HG03469 (cell line): ENCODE data around the gene LRRTM4.

Experiments
- ATAC-seq: cut with Tn5 transposase; IDR thresholded peaks from one replicate; pipeline ENCODE4 v1.9.1; 2021; ENCODE audit warnings: mild to moderate bottlenecking, moderate library complexity, moderate number of reproducible peaks; ENCODE audit not compliant: unreplicated experiment

The LRRTM4 gene

DNA sequence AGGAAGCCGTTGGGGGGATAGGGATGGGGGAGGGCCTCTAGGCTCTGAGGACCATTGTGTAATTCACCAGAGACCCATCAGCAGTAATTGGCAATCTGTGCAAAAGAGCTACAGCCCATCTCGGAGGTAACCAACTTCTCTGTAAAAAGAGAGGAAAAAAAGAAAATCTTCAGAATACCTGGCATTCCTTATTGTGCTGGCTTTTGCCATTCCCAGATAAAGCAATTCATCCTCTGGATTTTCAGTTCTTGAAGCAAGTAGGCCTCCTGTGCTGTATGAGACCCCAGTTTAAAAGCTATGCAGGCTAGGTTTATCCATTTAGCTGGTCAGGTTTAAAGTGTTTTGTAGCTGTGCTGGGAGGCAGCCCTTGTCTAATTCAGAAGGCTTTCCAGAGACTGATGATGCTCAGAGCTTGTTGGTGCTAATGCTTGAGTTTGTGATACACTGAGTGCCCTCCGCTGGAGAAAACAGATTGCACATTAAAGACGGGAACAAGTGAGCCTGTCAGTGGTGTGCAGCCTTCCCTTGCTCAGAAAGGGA, at the start of gene LRRTM4:
TSS of gene LRRTM4 (minus strand) at position 446 of the 540 bp plus-strand sequence.
- no peak for ATAC-seq

DNA sequence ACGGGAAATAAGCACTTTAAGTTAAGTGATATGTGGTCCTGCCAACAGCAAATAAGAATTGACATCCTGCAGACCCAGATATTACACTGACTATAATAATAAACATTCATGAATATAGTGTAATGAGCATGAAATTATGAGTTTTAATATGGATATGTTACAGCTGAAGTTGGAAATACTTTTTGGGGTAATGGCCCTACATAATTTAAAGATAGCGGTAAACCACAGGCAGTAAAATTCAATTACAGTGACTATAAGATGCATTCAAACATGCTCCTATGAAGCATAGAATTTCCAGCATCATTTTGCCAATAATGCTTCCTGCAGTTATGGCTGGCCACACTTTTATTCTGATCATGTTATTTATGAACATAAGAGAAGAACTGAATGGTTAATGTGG, 49.4 kb upstream of the LRRTM4 start:
- no peak for ATAC-seq

DNA sequence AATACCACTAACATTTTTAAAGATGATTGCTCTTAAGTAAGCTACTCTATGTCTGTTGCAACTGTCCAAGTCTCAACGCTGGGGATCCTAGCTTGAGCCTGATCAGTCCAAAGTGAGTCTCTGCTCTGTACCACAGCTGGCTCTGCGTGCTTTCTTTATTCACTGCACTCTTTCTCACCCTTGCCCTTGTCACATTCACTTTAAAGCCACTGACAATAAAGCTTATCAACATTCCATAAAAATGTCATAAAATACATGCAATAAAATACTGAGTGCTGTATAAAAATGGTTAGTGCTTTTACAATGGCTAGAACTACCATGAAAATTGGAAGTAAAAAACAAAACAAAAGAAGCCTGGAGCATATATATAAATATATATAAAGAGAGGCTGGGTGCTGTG, 45.5 kb upstream of the LRRTM4 start:
- ATAC-seq, result no peak

DNA sequence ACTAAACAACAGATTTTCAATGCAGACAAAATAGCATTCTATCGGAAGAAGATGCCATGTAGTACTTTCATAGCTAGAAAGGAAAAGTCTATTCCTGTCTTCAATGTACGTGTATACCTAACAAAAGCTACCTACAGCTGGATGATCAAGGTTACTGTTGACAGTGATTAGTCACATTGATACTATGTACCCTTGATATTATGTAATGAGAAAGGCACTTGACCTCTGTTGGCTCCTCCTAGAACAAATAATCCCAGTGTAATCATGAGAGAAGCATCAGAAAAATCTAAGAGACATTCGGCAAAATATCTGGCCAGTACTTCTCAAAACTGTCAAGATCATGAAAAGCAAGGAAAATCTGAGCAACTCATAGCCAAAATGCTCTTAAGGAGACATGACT, 44.4 kb upstream of the LRRTM4 start:
- ATAC-seq, result no peak

DNA sequence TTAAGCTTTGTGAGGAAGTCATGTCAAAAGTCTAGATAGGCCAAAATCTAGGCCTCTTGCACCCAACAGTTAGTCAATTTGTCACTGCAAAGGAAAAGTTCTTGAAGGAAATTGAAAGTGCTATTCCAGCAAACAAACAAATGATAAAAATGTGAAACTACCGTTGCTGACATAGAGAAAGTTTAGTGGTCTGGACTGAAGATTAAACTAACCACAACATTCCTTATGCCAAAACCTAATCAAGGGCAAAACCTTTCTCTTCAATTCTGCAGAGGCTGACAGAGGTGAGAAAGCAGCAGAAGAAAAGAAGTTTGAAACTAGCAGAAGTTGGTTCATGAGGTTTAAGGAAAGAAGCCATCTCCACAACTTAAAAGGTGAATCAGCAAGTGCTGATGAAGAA, 44.0 kb upstream of the LRRTM4 start:
- ATAC-seq, result no peak

DNA sequence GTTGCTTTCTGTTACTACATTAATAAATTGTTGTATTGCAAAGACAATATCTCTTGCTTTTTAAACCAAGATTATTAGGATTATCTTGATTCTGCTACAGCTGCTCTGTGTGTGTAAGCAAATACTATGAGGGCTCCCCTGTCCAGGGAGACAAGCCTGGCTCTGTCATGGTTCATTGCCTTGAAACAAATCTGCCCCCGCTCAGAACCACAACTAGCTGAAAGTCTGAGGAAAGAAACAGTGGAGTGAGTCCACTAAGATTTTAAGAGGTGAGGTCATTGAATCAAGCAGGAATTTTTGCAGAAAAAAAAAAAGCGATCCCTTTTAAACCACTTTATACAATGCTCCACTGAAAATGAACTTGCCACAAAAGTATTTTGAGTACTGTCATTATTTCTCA, 30.8 kb upstream of the LRRTM4 start:
- ATAC-seq, result no peak

DNA sequence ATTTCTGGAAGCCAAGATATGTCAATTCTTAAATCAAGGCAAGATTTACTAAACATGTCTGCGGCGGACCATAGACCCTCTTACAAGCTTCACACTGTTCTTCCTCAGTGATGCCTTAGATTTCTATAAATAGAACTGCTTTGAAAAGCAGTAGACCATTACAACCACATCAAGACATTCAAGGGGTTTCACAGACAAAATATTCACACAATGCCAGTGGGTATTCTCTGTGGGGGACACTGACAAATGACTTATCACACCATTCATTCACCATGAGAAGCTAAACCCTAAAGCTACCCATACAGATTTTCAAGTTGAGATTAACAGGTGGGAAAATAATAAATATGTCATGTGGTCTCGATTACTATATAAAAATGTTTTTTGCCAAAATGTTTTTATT, 15.9 kb upstream of the LRRTM4 start:
- ATAC-seq, result no peak

DNA sequence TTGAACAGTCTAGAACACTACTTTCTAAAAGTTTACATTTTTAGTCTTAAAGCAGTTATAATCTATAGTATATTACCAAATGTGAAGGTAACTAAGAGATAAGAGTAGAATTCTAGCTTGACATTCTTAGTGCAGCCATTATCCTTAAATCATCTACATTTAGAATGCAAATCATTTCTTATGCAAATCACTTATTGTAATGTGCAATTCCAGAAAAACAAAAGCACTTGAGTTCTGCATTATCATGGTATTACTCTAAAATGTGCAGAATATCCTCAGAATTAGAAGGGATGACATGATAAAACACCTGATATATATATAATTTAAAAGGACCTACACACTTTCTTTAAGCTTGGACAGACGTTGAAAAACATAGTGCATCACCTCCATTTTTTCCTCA, 712 bp upstream of the LRRTM4 start:
- ATAC-seq, result no peak

DNA sequence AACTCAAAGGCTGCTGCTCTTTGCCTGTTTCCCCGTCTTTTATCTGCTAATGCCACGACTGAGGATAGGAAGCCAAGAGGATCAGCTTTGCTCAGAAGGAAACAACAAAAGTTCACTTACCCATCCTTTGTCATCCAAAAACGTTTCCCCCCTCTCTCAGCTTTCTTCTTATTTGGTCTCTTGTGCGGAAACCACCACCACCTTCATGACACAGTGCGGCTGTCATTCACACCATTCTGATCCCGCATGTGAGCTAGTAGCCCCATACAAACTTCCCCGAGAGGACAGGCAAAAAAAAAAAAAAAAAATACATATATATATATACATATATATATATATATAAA, 656 bp downstream of the LRRTM4 start:
- no peak for ATAC-seq

DNA sequence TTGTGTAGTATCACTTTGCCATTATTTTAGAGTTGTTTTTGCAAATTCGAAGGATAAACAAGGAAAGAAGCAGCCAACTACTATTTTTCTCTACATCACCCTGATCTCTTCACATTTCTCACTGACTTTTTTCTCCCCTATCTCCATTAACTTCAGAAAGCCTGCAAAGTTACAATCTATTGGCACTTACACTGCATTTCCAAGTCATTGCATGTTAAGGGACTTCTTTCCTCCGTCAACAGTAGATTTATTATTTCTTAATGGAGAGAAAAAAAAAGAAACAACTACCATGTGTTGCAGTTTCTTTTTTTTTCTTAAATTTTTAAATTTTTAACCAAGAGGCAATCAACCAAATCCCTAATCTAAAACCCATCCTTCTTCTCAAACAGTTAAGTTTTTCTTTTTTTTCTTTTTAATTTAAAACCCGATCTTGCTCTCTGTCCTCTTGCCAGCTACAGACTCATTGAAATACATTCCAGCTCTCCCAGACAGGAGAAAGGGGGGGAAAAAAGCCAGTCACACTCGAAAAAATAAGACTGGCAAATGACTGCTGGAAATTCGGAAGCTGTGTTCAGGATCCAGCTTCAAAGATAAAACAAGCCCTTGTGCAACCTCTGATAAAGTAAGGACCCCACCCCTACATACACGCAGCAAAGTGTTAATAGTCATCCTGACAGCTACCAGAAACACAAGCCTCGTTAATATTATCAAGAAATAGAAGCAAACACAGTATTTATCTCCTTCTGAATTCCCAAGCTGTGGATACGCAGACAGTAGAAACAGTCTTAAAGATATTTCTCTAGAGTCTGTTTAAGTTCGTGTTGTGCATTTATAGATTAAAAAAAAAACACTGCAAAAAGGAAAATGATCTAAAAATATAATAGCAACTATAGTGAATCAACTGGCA, 1.3 kb downstream of the LRRTM4 start:
- no peak for ATAC-seq

DNA sequence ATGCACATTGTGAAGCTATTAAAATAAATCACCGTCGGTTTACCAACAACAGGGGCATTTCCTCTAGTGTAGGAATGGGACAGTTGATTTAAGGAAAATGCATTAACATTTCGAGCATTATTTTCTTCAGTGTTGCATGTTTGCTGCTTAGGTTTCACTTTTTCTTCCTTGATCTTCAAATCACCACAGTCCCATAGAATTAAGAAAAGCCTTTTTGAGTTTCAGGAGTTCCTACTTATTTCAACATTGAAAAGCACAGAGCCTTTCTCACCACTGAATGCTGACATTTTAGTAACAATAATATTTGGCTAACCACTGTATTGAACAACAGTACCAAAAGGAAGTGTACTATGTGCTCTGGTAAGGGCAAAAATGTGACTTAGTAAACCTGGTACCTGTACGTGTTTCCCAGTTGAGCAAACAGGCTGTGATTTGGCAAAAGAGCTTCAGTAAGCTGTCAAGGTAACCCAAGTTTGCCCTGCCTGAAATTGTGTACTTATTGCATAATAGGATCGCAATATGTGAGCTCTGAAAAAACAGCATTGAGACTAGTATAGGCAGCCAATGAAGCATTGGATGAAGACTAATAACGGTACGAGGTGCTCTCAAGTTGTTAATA, 2.2 kb downstream of the LRRTM4 start:
- ATAC-seq, result no peak

DNA sequence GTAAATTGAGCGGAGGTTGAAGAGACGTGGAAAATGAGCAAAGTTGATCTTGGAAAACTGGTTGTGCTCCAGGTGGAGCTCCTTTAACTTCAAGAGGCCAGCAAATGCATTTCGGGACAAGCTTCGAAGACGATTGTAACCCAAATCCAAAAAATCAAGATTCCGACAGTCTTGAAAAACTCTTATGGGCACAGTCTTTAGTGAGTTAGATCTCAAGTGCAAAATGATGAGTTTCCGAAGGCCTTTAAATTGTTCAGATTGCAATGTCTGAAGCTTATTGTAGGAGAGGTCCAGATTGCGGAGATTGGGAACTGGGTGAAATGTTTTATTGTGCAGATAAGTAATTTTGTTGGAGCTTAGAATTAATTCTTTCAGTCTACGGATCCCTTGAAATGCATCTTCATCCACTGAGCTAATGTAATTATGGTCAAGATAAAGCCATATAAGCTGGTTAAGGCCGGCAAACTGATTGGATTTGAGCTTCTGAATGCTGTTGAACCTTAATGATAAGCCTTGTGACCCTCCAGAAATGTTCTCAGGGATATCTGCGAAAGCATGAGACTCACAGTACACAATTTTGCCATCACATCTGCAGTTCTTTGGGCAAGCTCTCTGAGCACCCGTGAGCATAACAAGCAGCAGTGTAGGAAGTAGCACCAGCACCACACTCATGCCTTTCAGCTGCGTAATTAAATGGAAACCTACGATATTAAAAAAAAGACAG, 2.9 kb downstream of the LRRTM4 start:
- no peak for ATAC-seq

DNA sequence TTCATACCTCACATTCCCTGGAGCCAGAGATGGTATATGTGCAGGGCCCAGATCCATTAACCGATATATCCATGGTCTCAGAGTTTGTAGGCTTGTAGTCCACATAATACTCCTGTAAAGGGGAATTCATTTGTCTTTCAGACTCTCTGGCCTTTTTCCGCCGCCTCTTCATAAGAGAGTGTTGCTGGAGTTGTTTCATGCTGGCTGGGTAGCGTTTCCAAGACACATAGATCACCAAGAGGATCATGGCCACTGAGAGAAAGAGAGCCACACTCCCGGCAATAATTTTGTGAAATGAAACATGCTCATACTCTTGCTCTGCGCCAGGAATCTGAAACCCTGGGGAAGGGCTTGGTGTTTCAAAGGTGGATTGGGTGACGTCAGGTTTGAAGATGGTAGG, 3.9 kb downstream of the LRRTM4 start:
- no peak for ATAC-seq

DNA sequence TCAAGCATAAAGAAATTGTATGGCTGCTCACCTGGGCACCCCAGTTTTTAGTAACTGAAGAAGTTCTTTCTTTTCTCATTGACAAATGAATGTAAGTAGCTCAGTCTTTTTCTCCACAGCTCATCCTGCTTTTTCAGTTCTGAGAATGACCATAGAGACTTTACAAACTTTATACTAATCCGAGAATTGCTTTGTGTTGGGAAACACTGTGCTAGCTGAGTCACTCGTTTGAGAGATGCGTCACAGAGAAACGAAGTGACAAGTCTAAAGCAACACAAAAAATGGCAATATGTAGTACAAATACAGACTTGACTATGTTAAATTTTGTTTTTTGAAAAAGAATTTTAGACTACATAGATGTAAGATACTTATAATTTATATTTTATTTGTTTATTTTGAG, 9.0 kb downstream of the LRRTM4 start:
- ATAC-seq, result no peak

DNA sequence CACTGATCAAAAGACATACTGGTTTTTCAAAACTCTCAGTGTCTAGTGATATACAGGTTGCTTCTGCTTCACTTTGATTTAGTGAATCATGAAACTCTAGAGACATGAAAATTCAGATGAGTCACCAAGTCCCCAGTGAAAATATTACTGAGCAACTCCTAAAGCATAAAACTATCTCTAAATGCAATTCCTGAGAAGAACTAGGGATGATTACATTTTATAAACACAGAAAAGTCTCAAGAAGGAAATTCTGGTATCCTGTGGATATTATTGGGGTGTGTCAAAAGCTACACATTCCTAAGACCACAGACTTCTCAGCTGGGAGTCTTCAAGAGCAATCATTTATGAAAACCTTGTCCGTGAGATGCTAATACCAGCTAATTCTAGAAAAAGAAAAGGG, 9.7 kb downstream of the LRRTM4 start:
- no peak for ATAC-seq

DNA sequence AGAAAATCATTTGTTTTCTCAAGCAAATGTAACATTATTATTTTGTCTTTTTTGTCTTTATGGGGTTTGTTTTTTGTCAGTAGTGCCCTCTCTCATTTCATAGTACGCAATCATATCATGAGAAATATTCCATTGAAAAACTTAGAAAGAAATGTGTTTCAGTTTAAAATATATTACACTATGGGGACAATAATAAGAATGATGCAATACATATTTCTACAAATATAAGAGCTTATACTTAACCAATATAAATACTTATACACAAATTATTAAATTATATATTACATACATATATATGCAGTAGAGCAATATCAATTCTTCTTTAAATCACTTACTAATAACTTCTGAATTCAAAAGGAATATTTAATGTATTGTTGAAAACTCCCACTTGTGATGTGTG, 13.7 kb downstream of the LRRTM4 start:
- ATAC-seq, result no peak

DNA sequence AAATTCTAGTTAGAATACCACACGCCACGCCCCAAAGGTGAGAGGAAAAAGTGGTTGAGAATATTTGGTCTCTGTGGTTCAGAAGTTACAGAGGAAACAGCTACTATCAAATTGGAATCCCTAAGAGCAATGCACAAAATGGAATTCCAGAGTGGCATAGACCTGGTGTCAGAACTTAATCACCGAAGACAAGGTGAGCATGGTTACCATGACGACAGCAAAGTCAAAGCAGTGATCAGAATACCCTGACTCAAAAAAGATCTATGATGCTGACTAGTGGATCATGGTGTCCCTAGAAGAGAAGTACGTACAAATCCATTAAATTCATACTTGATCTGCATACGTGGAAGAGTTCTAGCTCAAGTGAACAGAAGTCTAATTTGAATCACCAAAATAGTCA, 14.5 kb downstream of the LRRTM4 start:
- ATAC-seq, result no peak

DNA sequence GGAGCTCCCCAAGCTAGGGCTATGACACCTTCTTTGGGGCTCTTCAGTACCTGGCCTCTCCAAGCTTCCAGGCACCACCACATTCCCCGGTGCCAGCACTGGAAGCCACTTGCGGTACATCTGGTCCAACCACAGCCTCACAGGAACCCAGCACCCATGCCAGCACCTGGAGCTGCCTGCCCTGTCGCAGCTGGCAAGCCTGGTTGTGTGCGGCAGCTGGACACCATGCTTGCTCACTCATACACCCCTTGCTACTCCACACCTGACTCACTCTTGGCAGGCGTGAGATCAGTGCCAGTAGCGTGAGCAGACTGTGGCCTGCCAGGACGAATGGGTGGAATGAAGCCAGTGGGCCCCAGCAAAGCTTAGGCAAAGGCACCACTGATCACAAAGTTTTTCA, 34.0 kb downstream of the LRRTM4 start:
- ATAC-seq, result no peak

DNA sequence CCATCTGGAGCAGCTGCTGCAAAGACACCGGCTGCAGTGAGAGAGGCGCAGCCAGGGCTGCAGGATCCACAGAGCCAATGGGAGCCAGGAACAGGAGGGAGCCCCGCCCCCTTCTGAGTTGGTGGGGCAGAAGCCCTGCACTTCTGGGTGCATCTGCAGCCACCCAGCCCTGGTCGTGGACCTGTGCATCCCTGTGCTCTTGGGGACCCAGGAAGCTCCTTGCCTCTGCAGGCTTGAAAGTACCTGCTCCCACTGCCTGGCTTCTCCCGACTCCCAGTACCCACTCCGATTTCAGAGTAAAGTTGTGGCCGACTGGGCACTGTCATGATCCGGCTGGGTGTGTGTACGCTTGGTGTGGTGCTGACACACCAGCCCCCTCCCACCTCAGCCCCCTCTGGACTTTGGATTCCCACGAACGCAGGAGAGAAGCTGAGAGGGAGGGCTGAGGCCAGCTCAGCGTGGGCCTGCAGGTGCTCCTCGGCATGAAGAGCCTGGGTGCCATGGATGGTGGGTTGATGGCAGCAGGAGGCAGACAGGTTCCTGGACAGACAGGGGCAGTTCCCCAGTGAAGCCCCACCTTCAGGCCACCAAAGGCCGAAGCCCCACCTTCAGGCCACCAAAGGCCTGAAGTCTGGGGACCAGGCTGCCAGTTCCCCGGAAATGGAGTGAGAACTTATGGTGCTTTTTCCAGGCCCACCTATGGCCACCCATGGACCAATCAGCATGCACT, 34.9 kb downstream of the LRRTM4 start:
- no peak for ATAC-seq

DNA sequence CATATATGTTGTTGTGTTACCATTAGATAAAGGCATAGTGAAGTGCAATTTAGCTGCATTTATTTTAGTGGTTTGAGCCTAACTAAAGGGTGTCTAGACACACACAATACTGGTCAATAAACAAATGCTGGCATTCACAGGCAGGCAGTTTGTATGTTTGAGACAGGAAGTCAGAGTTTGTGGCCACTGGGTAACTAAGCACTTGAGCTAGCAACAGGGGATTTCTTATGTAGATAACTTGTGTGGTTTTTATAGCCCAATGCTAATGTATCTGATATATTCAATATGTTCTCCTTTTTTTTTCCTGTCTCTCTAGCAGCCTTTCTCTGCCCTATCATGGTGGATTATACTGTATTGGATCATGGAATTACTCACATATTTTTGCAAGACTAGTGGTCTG, 38.1 kb downstream of the LRRTM4 start:
- ATAC-seq, result no peak

DNA sequence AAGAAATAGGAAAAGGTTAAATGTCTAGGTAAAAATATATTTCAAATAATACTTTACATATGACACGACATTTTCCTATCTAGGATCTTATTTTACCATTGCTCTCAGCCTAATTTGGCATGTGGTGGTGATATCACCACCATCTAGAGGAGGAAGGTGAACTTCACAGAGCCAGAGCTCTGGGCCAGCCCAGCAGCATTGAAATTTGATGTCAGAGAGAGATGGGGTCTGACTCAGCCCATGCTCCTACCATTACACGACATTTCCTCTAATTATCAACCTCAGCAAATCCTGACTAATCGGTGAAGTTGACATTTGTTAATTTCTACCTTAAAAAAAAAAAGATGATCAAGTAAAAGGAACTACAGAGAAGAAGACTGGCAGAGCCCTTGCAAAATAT, 42.3 kb downstream of the LRRTM4 start:
- no peak for ATAC-seq
